ENCODE data around the gene DGLUCY.
"Not testable (repeated sequence)": the region's sequence is repeated elsewhere in the genome, so short reads cannot be mapped to it uniquely, and the experiment has no call there.

DGLUCY gene

DNA sequence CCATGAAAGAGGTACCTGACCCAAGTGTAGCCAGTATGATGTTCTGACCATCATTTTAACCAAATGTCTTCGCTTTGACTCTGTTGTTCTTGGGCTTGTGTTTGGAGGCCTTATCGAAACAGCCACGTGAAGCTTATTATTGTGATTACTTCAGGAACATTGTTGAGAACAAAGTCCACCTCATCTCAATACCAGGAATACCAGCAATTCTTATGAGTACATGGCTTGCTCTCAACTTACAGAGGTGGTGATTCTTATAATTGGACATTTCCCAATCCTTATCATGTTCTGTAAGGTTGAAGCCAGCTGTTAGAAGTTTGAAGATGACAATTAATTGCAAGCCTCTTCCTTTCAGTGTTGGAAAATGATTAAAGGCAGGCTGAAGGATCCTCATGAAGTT lies 31.6 kb upstream of the DGLUCY start:
- TF ChIP-seq ZFX (IDR thresholded peaks at IDR 0.05; ENCODE audit: borderline replicate concordance): no peak
- TF ChIP-seq, protein P1, sequence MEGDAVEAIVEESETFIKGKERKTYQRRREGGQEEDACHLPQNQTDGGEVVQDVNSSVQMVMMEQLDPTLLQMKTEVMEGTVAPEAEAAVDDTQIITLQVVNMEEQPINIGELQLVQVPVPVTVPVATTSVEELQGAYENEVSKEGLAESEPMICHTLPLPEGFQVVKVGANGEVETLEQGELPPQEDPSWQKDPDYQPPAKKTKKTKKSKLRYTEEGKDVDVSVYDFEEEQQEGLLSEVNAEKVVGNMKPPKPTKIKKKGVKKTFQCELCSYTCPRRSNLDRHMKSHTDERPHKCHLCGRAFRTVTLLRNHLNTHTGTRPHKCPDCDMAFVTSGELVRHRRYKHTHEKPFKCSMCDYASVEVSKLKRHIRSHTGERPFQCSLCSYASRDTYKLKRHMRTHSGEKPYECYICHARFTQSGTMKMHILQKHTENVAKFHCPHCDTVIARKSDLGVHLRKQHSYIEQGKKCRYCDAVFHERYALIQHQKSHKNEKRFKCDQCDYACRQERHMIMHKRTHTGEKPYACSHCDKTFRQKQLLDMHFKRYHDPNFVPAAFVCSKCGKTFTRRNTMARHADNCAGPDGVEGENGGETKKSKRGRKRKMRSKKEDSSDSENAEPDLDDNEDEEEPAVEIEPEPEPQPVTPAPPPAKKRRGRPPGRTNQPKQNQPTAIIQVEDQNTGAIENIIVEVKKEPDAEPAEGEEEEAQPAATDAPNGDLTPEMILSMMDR (IDR thresholded peaks at IDR 0.05): no peak
- no peak overlapping the region for H3K27ac ChIP-seq

DNA sequence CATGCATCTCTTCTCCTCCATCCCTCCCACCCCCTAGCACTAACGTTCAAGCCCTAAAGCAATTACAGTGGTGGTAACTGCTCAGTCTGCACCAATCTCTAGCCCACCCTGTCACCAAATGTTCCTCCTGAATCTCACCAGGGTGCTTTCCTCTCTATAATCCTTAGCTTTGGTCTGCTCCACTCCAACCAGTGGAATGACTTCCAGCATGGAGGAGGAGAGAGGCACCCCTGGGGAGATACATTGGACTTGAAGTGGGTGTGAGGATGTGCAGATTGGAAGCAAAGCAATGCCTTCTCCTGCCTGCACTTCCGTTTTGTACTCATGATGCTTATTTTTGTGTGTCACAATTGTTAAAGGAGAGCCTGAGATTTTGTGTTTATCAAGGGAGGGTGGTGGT lies 29.4 kb upstream of the DGLUCY start:
- TF ChIP-seq ZFX (IDR thresholded peaks at IDR 0.05; ENCODE audit: borderline replicate concordance): no peak
- TF ChIP-seq, protein P1 (IDR thresholded peaks at IDR 0.05): no peak
- no peak overlapping the region for H3K27ac ChIP-seq

DNA sequence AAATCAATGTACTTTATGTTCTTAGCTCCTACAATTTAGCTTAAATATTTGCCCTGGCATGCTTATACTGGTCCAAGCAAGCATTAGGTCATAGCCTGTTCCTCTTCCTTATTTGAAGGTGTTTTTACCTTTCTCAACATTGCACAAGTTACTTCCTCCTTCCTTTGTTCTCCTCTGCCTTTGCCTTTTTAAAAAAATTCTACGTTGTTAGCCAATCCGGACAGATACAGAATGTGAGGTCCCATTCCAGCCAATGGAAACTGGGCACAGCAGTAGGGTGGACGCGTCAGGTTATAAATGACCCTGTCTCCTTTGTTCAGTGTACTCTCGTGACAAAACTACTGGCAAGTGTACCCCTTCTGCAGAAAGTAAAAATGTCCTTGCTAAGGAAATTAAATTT lies 26.4 kb upstream of the DGLUCY start:
- H3K27ac ChIP-seq: peak overlapping the region; percentile 57

DNA sequence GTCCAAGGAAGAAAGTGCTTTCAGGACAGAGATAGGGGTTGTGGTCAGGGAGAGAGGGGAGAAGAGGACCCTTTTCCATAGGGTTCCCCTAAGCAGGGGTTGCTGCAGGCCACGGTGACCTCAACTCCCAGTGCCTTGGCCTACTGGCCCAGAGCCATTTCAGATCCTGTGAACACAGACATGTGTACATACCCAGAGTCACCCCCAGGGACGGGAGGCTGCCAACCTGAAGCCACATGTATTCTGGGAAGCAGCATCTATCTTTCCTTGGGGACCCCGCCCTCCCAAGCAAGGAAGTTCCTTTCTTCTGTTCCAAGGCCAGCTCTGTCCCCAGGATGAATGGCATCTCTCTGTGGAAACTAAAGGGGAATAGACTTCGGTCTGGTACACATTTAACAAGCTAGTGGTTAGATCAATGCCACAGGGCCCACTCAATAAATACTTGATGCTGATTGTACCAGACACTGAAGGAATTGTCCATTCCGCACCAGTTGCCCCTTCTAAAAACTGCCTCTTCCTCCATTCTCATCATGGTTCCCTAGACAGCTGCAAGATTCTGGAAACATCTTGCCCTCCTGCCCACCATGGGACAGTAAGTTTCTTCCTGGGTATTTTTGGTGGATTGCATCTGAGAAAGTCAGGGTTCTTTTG lies 25.2 kb upstream of the DGLUCY start:
- TF ChIP-seq ZFX (IDR thresholded peaks at IDR 0.05; ENCODE audit: borderline replicate concordance): no peak
- TF ChIP-seq, protein P1 (IDR thresholded peaks at IDR 0.05): no peak
- H3K27ac ChIP-seq: no peak overlapping the region

DNA sequence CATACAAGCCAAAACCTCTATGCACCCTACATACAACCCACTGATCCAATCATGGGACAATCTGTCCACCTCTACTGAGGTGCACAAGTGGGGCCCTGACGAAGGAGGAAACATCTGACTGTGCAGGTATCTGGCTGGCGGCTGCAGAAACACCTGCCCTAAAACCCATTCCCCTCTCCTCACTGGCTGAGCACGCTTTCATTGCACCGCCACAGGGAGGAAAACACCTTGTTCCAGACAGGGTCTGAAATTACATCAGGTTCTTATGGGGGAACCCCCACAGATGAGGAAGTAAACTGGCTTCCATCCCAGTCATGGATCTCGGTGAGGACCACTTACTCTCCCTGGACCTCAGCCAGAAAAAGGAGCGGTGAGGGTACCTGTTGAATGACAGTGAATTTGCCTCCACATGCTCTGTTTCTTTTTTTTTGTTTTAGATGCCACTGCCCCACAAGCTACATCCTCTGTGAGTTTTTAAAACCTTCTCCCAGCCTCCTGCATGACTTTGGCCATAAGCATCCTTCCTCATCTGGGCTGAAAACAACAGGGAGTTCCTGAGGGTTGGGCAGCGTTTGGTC lies 23.8 kb upstream of the DGLUCY start:
- TF ChIP-seq, protein P1 (IDR thresholded peaks at IDR 0.05): no peak
- no peak for TF ChIP-seq ZFX (IDR thresholded peaks at IDR 0.05; ENCODE audit: borderline replicate concordance)

DNA sequence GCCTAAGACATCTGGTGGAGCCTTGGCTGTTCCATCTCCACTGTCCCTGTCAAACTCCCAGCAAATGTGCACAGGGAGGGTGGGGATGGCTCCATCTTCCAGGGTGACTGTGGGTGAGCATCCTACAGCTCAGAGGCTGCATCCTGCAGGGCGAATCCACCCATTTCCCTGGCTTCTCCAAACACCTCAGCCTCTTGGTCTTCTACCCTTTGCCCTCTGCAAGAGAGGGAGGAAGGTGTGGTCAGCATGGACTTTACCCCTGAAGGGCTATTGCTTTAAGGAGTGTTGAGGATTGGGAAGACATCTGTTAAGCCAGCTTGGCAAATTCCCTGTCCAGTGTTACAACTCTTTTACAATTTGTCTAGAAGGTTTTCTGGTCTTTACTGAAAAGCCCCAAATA lies 23.1 kb upstream of the DGLUCY start:
- H3K27ac ChIP-seq: no peak overlapping the region
- TF ChIP-seq, protein P1 (IDR thresholded peaks at IDR 0.05): no peak
- no peak for TF ChIP-seq ZFX (IDR thresholded peaks at IDR 0.05; ENCODE audit: borderline replicate concordance)

More for the DNA sequence above, 23.8 kb upstream of the DGLUCY start:
- no peak overlapping the region for H3K27ac ChIP-seq

DNA sequence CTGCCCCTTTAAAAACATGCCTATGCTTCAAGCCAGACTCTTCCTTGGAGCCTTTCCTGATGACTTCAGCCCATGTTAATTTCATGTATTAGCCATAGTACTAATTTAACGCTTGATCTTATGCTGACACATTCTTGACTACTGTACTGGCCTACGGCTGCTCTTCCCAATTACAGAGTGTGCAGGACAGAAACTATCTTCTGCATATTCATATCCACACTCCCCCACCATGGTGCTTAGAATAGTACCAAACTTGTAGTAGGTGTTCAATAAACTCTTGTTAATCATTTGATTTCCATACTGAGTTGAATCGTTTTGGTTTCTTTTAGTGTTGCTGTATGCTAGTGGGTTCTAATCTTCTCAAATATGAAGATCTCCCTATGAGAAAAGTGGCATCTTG lies 21.8 kb upstream of the DGLUCY start:
- TF ChIP-seq, protein P1 (IDR thresholded peaks at IDR 0.05): no peak
- no peak for TF ChIP-seq ZFX (IDR thresholded peaks at IDR 0.05; ENCODE audit: borderline replicate concordance)
- H3K27ac ChIP-seq: no peak overlapping the region

DNA sequence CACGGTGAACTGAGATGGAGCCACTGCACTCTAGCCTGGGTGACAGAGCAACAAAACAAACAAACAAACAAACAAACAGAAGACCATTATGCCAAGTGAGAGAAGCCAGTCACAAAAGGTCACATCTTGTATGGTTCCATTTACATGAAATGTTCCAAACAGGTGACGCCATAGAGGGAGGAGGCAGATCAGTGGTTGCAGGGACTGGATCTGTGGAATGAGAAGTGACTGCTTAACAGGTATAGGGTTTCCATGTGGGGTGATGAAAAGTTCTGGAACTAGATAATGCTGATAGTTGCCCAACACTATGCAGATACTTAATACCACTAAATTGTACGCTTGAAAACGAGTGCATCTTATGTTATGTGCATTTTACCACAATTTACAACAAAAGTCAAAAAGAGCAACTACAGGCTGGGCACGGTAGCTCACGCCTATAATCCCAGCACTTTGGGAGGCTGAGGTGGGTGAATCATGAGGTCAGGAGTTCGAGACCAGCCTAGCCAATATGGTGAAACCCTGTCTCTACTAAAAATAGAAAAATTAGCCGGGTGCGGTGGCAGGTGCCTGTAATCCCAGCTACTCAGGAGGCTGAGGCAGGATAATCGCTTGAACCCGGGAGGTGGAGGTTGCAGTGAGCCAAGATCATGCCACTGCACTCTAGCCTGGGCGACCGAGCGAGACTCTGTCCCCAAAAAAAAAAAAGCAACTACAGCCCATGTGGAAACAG lies 20.0 kb upstream of the DGLUCY start:
- H3K27ac ChIP-seq: not testable (repeated sequence)
